ENCODE results near the gene MAGI2. TPM values are rescaled to one million over a fixed set of nuclear protein-coding genes. Genes with fewer than 3 reads are reported as not detected.

MAGI2 gene
- polyA plus RNA-seq, 3 donors, result 0.03 to 0.11 TPM; not detected in 1

DNA sequence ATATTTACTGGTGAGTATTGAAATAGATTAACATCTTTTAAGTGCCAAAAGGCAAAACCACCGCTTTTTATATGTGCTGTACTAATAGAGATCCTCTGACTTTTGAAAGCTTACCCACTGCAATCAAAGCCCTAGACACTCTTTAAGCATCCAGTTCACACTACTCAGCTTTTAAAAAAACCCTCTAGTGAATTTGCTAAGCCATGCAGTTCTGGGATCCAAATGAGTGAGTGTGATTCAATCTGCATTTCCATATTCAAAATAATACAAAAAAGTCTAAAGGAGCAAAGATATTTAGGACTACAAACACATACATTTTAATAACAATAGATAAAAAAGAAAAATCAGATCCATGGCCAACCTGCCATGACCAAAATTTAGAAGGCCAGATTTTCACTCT lies 288.2 kb downstream of the MAGI2 start:
- Histone ChIP-seq H3K36me3 (replicated peaks in 1 of 2; ENCODE audit: control insufficient read depth in 1 of 2, insufficient read depth in 2 of 2, low read length in 2 of 2) (no peaks in the 10 kb centered on the region), H2AFZ (ENCODE audit: insufficient read depth, low read depth, low read length, poor library complexity, severe bottlenecking) (no peak overlapping the region), H3K27me3 (ENCODE audit: control insufficient read depth in 2 of 2, insufficient read depth in 2 of 2, low read length in 2 of 2) (no peaks in the 10 kb centered on the region), H3K9ac (ENCODE audit: insufficient read depth, low read length, poor library complexity, severe bottlenecking) (no peak overlapping the region), H3K4me1 (ENCODE audit: control insufficient read depth in 1 of 2, insufficient read depth in 2 of 2, low read length in 2 of 2) (no peaks in the 10 kb centered on the region), H3K79me2 (ENCODE audit: insufficient read depth, low read length) (no peaks in the 10 kb centered on the region), H3K27ac (ENCODE audit: low read depth in 1 of 2, low read length in 2 of 2) (no peak overlapping the region), H3K4me3 (replicated peaks in 1 of 3; ENCODE audit: low read depth in 2 of 3, low read length in 3 of 3) (no peak overlapping the region), H3K4me2 (replicated peaks; ENCODE audit: extremely low read depth, low read length, poor library complexity, severe bottlenecking) (no peak overlapping the region), H3K9me3 (replicated peaks in 1 of 2; ENCODE audit: control insufficient read depth in 1 of 2, insufficient read depth in 1 of 2, low read length in 2 of 2) (peaks cover 0 to 4% of the 10 kb centered on the region in 2 donors), H4K20me1 (ENCODE audit: insufficient read depth, low read length) (no peaks in the 10 kb centered on the region)
- DNase-seq, result no peak
- WGBS (ENCODE audit: insufficient coverage), result no CpG with 5 or more reads among the region's 1 CpG
- H3K9me3 Mint-ChIP-seq, result peaks cover 0 to 6% (median 0%) of the 10 kb centered on the region in 7 donors
- intact Hi-C loops (cut with micrococcal nuclease), result no loop called here
- H3K4me3 Mint-ChIP-seq, result no peak overlapping the region
- no peak for TF ChIP-seq CTCF (IDR thresholded peaks at IDR 0.05)
- peaks cover 0 to 2% (median 2%) of the 10 kb centered on the region in 3 donors for H3K27me3 Mint-ChIP-seq (ENCODE audit: low read depth in 3 of 3)
- H3K27ac Mint-ChIP-seq, result no peak overlapping the region
- H3K36me3 Mint-ChIP-seq, result no peaks in the 10 kb centered on the region
- H3K4me1 Mint-ChIP-seq, result no peaks in the 10 kb centered on the region

- Mint-ChIP-seq H3K36me3 (no peaks in the 10 kb centered on the region), H3K4me3 (no peak overlapping the region), H3K4me1 (no peaks in the 10 kb centered on the region), H3K27ac (no peak overlapping the region), H3K27me3 (ENCODE audit: low read depth in 3 of 3) (peaks cover 0 to 1% (median 0%) of the 10 kb centered on the region in 3 donors), H3K9me3 (peaks cover 0 to 16% (median 11%) of the 10 kb centered on the region in 7 donors)
- DNase-seq, result no peak
- Histone ChIP-seq H2AFZ (ENCODE audit: insufficient read depth, low read depth, low read length, poor library complexity, severe bottlenecking) (no peak overlapping the region), H3K27me3 (ENCODE audit: control insufficient read depth in 2 of 2, insufficient read depth in 2 of 2, low read length in 2 of 2) (no peaks in the 10 kb centered on the region), H4K20me1 (ENCODE audit: insufficient read depth, low read length) (no peaks in the 10 kb centered on the region), H3K4me2 (replicated peaks; ENCODE audit: extremely low read depth, low read length, poor library complexity, severe bottlenecking) (no peak overlapping the region), H3K27ac (ENCODE audit: low read depth in 1 of 2, low read length in 2 of 2) (no peak overlapping the region), H3K4me3 (replicated peaks in 1 of 3; ENCODE audit: low read depth in 2 of 3, low read length in 3 of 3) (no peak overlapping the region), H3K9ac (ENCODE audit: insufficient read depth, low read length, poor library complexity, severe bottlenecking) (no peak overlapping the region), H3K4me1 (ENCODE audit: control insufficient read depth in 1 of 2, insufficient read depth in 2 of 2, low read length in 2 of 2) (no peaks in the 10 kb centered on the region), H3K36me3 (replicated peaks in 1 of 2; ENCODE audit: control insufficient read depth in 1 of 2, insufficient read depth in 2 of 2, low read length in 2 of 2) (no peaks in the 10 kb centered on the region), H3K79me2 (ENCODE audit: insufficient read depth, low read length) (no peaks in the 10 kb centered on the region), H3K9me3 (replicated peaks in 1 of 2; ENCODE audit: control insufficient read depth in 1 of 2, insufficient read depth in 1 of 2, low read length in 2 of 2) (peaks cover 4% of the 10 kb centered on the region in 2 donors)
- TF ChIP-seq CTCF (IDR thresholded peaks at IDR 0.05), result no peak
- intact Hi-C loops (cut with micrococcal nuclease), result no loop called here
- 83% methylated on average over 1 of the region's 5 CpGs for WGBS (ENCODE audit: insufficient coverage)
Observed at GRCh38 chr7:79159040-79159664, 294.3 kb downstream of the MAGI2 start.

All from CD14-positive monocyte (primary cell).